Thymus (tissue), 11 donors: ENCODE measurements around the gene KCNIP3. TPM values are rescaled to one million over a fixed set of nuclear protein-coding genes. Genes with fewer than 3 reads are reported as not detected.

Source experiments
- DNase-seq, 9 donors: peaks; one replicate each; pipeline ENCODE4 v3.0.0-alpha.2; 2013; ENCODE audit warnings: low spot score in 9 of 9, low read depth in 6 of 9, missing footprints in 1 of 9
- H3K27ac ChIP-seq, 2 donors: one replicate each; pipeline ENCODE4 v1.5.1; 2013; ENCODE audit warnings: control low read depth in 1 of 2, low read depth in 1 of 2, low read length in 1 of 2, mild to moderate bottlenecking in 1 of 2, moderate library complexity in 1 of 2
- H3K27me3 ChIP-seq, 2 donors: one replicate each; pipeline ENCODE4 v1.5.1; 2013; ENCODE audit warnings: low read length in 1 of 2; ENCODE audit not compliant: control insufficient read depth in 2 of 2, insufficient read depth in 1 of 2
- H3K36me3 ChIP-seq, 2 donors: one replicate each; pipeline ENCODE4 v1.5.1; 2013; ENCODE audit warnings: low read length in 1 of 2, mild to moderate bottlenecking in 1 of 2, moderate library complexity in 1 of 2; ENCODE audit not compliant: control insufficient read depth in 2 of 2, insufficient read depth in 2 of 2
- H3K4me1 ChIP-seq, 2 donors: one replicate each; pipeline ENCODE4 v1.5.1; 2013; ENCODE audit warnings: low read length in 2 of 2; ENCODE audit not compliant: control insufficient read depth in 2 of 2, insufficient read depth in 2 of 2
- H3K4me3 ChIP-seq, 2 donors: one replicate each; pipeline ENCODE4 v1.5.1; 2013; ENCODE audit warnings: low read length in 2 of 2, control low read depth in 1 of 2, mild to moderate bottlenecking in 1 of 2
- H3K9me3 ChIP-seq, 2 donors: one replicate each; pipeline ENCODE4 v1.5.1; 2013; ENCODE audit warnings: low read length in 1 of 2, mild to moderate bottlenecking in 1 of 2; ENCODE audit not compliant: control insufficient read depth in 2 of 2, insufficient read depth in 1 of 2
- WGBS: extraction: QIAGEN DNeasy Blood & Tissue Kit; methylation state at CpG from one replicate; pipeline ENCODE4 v1.1.7; 2013; 5-methylcytosine and 5-hydroxymethylcytosine counted together
- polyA plus RNA-seq: library from polyadenylated mRNA; stranded (reverse); fragments of 200-250 nt; gene quantifications from one replicate; pipeline ENCODE4 v1.2.3, GENCODE V29; 2013
- total RNA-seq: library from RNA; stranded (reverse); fragments of 120-200 nt; gene quantifications from one replicate; pipeline ENCODE4 v1.2.4, GENCODE V29; 2013
- donor health status: healthy.

KCNIP3 gene
- total and polyA plus RNA-seq, 2 donors = 5.3 to 21.4 TPM

GRCh38 chr2:95307036-95307435, 9.9 kb downstream of the KCNIP3 start:
- H3K4me3 ChIP-seq = no peak overlapping the region
- H3K27ac ChIP-seq = no peak overlapping the region
- H3K4me1 ChIP-seq = no peaks in the 10 kb centered on the region
- no peaks in the 10 kb centered on the region for H3K36me3 ChIP-seq
- H3K27me3 ChIP-seq = no peaks in the 10 kb centered on the region
- DNase-seq = no peak
- WGBS = 94% methylated on average over 5 of the region's 5 CpGs
- no peaks in the 10 kb centered on the region for H3K9me3 ChIP-seq

GRCh38 chr2:95307878-95308277, 10.7 kb downstream of the KCNIP3 start:
- Histone ChIP-seq H3K27me3 (no peaks in the 10 kb centered on the region), H3K27ac (no peak overlapping the region), H3K9me3 (no peaks in the 10 kb centered on the region), H3K36me3 (no peaks in the 10 kb centered on the region), H3K4me1 (no peaks in the 10 kb centered on the region), H3K4me3 (no peak overlapping the region)
- 84% methylated on average over 8 of the region's 8 CpGs for WGBS
- DNase-seq = no peak

- Histone ChIP-seq H3K4me3 (no peak overlapping the region), H3K27ac (no peak overlapping the region), H3K4me1 (no peaks in the 10 kb centered on the region), H3K27me3 (no peaks in the 10 kb centered on the region), H3K9me3 (no peaks in the 10 kb centered on the region), H3K36me3 (no peaks in the 10 kb centered on the region)
- no peak for DNase-seq
- 93% methylated on average over 12 of the region's 12 CpGs for WGBS
Observed at GRCh38 chr2:95308426-95308990, 11.4 kb downstream of the KCNIP3 start.

GRCh38 chr2:95309599-95309998, 12.5 kb downstream of the KCNIP3 start:
- Histone ChIP-seq H3K27ac (no peak overlapping the region), H3K9me3 (no peaks in the 10 kb centered on the region), H3K4me1 (no peaks in the 10 kb centered on the region), H3K36me3 (no peaks in the 10 kb centered on the region), H3K27me3 (no peaks in the 10 kb centered on the region), H3K4me3 (no peak overlapping the region)
- no peak for DNase-seq
- WGBS = 90% methylated on average over 8 of the region's 8 CpGs

- H3K27ac ChIP-seq = no peak overlapping the region
- no peaks in the 10 kb centered on the region for H3K9me3 ChIP-seq
- no peak for DNase-seq
- H3K36me3 ChIP-seq = no peaks in the 10 kb centered on the region
- no peak overlapping the region for H3K4me3 ChIP-seq
- WGBS = 89% methylated on average over 8 of the region's 8 CpGs
- no peaks in the 10 kb centered on the region for H3K4me1 ChIP-seq
- H3K27me3 ChIP-seq = no peaks in the 10 kb centered on the region
Observed at GRCh38 chr2:95310216-95310615, 13.1 kb downstream of the KCNIP3 start.

GRCh38 chr2:95310651-95311050, 13.5 kb downstream of the KCNIP3 start:
- Histone ChIP-seq H3K4me1 (no peaks in the 10 kb centered on the region), H3K36me3 (no peaks in the 10 kb centered on the region), H3K9me3 (no peaks in the 10 kb centered on the region), H3K4me3 (no peak overlapping the region), H3K27me3 (no peaks in the 10 kb centered on the region), H3K27ac (no peak overlapping the region)
- 97% methylated on average over 4 of the region's 4 CpGs for WGBS
- no peak for DNase-seq

GRCh38 chr2:95311815-95312542, 14.8 kb downstream of the KCNIP3 start:
- no peak for DNase-seq
- Histone ChIP-seq H3K9me3 (no peaks in the 10 kb centered on the region), H3K36me3 (no peaks in the 10 kb centered on the region), H3K4me1 (no peaks in the 10 kb centered on the region), H3K4me3 (no peak overlapping the region), H3K27ac (no peak overlapping the region), H3K27me3 (no peaks in the 10 kb centered on the region)
- 92% methylated on average over 26 of the region's 26 CpGs for WGBS

- no peaks in the 10 kb centered on the region for H3K9me3 ChIP-seq
- H3K27me3 ChIP-seq = no peaks in the 10 kb centered on the region
- 96% methylated on average over 24 of the region's 24 CpGs for WGBS
- H3K4me3 ChIP-seq = no peak overlapping the region
- no peaks in the 10 kb centered on the region for H3K4me1 ChIP-seq
- no peaks in the 10 kb centered on the region for H3K36me3 ChIP-seq
- DNase-seq = no peak
- H3K27ac ChIP-seq = no peak overlapping the region
Observed at GRCh38 chr2:95312543-95313201, 15.5 kb downstream of the KCNIP3 start.

GRCh38 chr2:95313296-95314131, 16.4 kb downstream of the KCNIP3 start:
- Histone ChIP-seq H3K36me3 (no peaks in the 10 kb centered on the region), H3K4me3 (no peak overlapping the region), H3K27ac (no peak overlapping the region), H3K27me3 (no peaks in the 10 kb centered on the region), H3K9me3 (no peaks in the 10 kb centered on the region), H3K4me1 (no peaks in the 10 kb centered on the region)
- WGBS = 94% methylated on average over 16 of the region's 16 CpGs
- DNase-seq = no peak
